Measurements from ENCODE around the gene VAV2. TPM values are rescaled to one million over a fixed set of nuclear protein-coding genes. Genes with fewer than 3 reads are reported as not detected.

Gene VAV2
- polyA plus RNA-seq, 1 of the 3 experiments (the other 2 are of a cell fraction) = 14.9 TPM

DNA sequence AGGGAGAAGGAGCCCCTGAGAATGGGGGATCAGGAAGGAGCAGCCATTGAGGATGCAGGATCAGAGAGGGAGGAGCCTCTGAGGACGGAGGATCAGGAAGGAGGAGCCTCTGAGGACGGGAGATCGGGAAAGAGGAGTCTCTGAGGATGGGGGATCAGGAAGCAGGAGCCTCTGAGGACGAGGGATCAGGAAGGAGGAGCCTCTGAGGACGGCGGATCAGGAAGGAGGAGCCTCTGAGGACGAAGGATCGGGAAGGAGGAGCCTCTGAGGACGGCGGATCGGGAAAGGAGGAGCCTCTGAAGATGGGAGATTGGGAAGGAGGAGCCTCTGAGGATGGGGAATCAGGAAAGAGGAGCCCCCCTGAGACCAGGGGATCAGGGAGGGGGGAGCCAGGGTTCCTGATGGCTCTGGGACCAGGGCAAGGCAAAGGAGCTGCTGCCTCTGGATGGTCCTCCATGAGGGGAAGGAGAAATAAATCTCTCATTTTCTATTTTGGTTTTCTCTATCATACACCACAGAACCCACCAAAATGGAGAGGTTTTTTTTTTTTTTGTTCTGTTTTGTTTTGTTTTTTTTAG, 231.3 kb downstream of the VAV2 start:
- Histone ChIP-seq H3K27me3 (ENCODE audit: insufficient read depth) (no peaks in the 10 kb centered on the region), H3K27ac (ENCODE audit: low read depth in 2 of 2, low read length in 1 of 2) (no peak overlapping the region), H2AFZ (ENCODE audit: low read depth) (no peak overlapping the region), H3K79me2 (ENCODE audit: insufficient read depth) (no peaks in the 10 kb centered on the region), H4K20me1 (ENCODE audit: insufficient read depth) (no peaks in the 10 kb centered on the region), H3K9me2 (no peaks in the 10 kb centered on the region), H3K4me1 (ENCODE audit: control insufficient read depth in 1 of 2, insufficient read depth in 2 of 2, low read depth in 1 of 2, low read length in 1 of 2) (no peaks in the 10 kb centered on the region), H3K9me3 (no peaks in the 10 kb centered on the region), H3K36me3 (replicated peaks in 1 of 2; ENCODE audit: control insufficient read depth in 1 of 2, insufficient read depth in 2 of 2, low read length in 1 of 2) (peaks cover 21 to 22% of the 10 kb centered on the region in 2 experiments), H3K9ac (no peak overlapping the region), H3F3A (replicated peaks; ENCODE audit: insufficient read depth) (peaks cover 4% of the 10 kb centered on the region), H3K4me2 (no peak overlapping the region), H3K4me3 (ENCODE audit: low read depth in 2 of 2, low read length in 1 of 2) (no peak overlapping the region)
- WGBS (ENCODE audit: low lambda C conversion rate) = 92% methylated on average over 11 of the region's 11 CpGs
- DNase-seq = no peak
- ChIA-PET CTCF (interaction anchor here (0.8 to 3.3 kb wide), 2 partner anchors 18 to 22 kb away, joined by 3 to 11 read pairs; no protein-coding TSS in a partner anchor), POLR2A (no interaction called here)
- TF ChIP-seq CHD2 (IDR thresholded peaks at IDR 0.05; ENCODE audit: low read length, partially characterized antibody) (no peak), FOXJ3 (CRISPR knock-in tag; IDR thresholded peaks at IDR 0.05) (no peak), YY1 (IDR thresholded peaks at IDR 0.05; ENCODE audit: low read depth) (no peak)
- TF ChIP-seq, protein P1, sequence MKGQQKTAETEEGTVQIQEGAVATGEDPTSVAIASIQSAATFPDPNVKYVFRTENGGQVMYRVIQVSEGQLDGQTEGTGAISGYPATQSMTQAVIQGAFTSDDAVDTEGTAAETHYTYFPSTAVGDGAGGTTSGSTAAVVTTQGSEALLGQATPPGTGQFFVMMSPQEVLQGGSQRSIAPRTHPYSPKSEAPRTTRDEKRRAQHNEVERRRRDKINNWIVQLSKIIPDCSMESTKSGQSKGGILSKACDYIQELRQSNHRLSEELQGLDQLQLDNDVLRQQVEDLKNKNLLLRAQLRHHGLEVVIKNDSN (IDR thresholded peaks at IDR 0.05; ENCODE audit: borderline replicate concordance, low read depth) = no peak
- TF ChIP-seq, protein P2, sequence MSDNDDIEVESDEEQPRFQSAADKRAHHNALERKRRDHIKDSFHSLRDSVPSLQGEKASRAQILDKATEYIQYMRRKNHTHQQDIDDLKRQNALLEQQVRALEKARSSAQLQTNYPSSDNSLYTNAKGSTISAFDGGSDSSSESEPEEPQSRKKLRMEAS (IDR thresholded peaks at IDR 0.05; ENCODE audit: low read depth) = no peak

DNA sequence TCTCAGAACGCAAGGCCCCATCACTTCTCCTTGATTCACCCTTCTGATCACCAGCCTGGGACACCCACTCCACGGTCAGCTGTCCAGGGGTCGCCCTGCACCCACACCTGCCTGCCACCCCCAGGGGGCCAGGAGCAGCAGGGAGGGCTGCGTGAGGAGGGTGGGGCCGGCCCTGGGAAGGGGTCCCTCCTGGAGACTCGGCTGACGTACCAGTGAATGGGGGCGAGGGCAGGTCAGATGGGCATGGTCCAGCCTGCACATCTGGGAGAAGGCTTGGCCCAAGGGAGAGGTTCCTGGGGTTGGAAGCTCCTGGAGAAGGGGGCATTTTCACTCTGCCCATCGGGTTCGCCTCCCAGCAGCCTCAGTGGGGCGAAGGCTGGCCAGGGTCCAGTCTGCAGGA, 232.2 kb downstream of the VAV2 start:
- no peak for DNase-seq
- H3K4me1 ChIP-seq (ENCODE audit: control insufficient read depth in 1 of 2, insufficient read depth in 2 of 2, low read depth in 1 of 2, low read length in 1 of 2) = no peaks in the 10 kb centered on the region; a peak in 1 of 4 replicates
- no peak overlapping the region for H2AFZ ChIP-seq (ENCODE audit: low read depth)
- H3K9ac ChIP-seq = no peak overlapping the region
- peaks cover 15 to 18% of the 10 kb centered on the region in 2 experiments for H3K36me3 ChIP-seq (replicated peaks in 1 of 2; ENCODE audit: control insufficient read depth in 1 of 2, insufficient read depth in 2 of 2, low read length in 1 of 2)
- H4K20me1 ChIP-seq (ENCODE audit: insufficient read depth) = no peaks in the 10 kb centered on the region
- ChIA-PET CTCF (interaction anchor here (1.6 to 3.3 kb wide), 3 partner anchors 17 to 235 kb away, joined by 6 to 19 read pairs (median 11); no protein-coding TSS in a partner anchor), POLR2A (no interaction called here)
- peaks cover 4% of the 10 kb centered on the region for H3F3A ChIP-seq (replicated peaks; ENCODE audit: insufficient read depth)
- 100% methylated on average over 3 of the region's 11 CpGs for WGBS (ENCODE audit: low lambda C conversion rate)
- H3K9me3 ChIP-seq = no peaks in the 10 kb centered on the region
- no peak overlapping the region for H3K4me3 ChIP-seq (ENCODE audit: low read depth in 2 of 2, low read length in 1 of 2)
- no peaks in the 10 kb centered on the region for H3K27me3 ChIP-seq (ENCODE audit: insufficient read depth)
- no peaks in the 10 kb centered on the region for H3K9me2 ChIP-seq
- H3K79me2 ChIP-seq (ENCODE audit: insufficient read depth) = no peaks in the 10 kb centered on the region
- H3K27ac ChIP-seq (ENCODE audit: low read depth in 2 of 2, low read length in 1 of 2) = no peak overlapping the region
- no peak overlapping the region for H3K4me2 ChIP-seq
- no peak for TF ChIP-seq TAF1 (IDR thresholded peaks at IDR 0.05; ENCODE audit: borderline replicate concordance, low read depth, low read length)
- TF ChIP-seq, protein P3, sequence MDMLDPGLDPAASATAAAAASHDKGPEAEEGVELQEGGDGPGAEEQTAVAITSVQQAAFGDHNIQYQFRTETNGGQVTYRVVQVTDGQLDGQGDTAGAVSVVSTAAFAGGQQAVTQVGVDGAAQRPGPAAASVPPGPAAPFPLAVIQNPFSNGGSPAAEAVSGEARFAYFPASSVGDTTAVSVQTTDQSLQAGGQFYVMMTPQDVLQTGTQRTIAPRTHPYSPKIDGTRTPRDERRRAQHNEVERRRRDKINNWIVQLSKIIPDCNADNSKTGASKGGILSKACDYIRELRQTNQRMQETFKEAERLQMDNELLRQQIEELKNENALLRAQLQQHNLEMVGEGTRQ (IDR thresholded peaks at IDR 0.05; ENCODE audit: borderline replicate concordance, low read depth, low read length) = no peak
- TF ChIP-seq, protein P4, sequence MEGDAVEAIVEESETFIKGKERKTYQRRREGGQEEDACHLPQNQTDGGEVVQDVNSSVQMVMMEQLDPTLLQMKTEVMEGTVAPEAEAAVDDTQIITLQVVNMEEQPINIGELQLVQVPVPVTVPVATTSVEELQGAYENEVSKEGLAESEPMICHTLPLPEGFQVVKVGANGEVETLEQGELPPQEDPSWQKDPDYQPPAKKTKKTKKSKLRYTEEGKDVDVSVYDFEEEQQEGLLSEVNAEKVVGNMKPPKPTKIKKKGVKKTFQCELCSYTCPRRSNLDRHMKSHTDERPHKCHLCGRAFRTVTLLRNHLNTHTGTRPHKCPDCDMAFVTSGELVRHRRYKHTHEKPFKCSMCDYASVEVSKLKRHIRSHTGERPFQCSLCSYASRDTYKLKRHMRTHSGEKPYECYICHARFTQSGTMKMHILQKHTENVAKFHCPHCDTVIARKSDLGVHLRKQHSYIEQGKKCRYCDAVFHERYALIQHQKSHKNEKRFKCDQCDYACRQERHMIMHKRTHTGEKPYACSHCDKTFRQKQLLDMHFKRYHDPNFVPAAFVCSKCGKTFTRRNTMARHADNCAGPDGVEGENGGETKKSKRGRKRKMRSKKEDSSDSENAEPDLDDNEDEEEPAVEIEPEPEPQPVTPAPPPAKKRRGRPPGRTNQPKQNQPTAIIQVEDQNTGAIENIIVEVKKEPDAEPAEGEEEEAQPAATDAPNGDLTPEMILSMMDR (IDR thresholded peaks at IDR 0.05) = no peak
- TF ChIP-seq POLR2AphosphoS5 (IDR thresholded peaks at IDR 0.05; ENCODE audit: low read depth, low read length) = no peak
- TF ChIP-seq MEF2A (IDR thresholded peaks at IDR 0.05; ENCODE audit: borderline replicate concordance, low read depth) = no peak
- TF ChIP-seq FOXM1 (IDR thresholded peaks at IDR 0.05; ENCODE audit: low read depth) = no peak
- TF ChIP-seq SIN3A (IDR thresholded peaks at IDR 0.05; ENCODE audit: borderline replicate concordance, low read depth, low read length) = no peak
- TF ChIP-seq CHD2 (IDR thresholded peaks at IDR 0.05; ENCODE audit: low read length, partially characterized antibody) = no peak
- no peak for TF ChIP-seq SMC3 (IDR thresholded peaks at IDR 0.05; ENCODE audit: low read depth, low read length)
- no peak for TF ChIP-seq RXRA (IDR thresholded peaks at IDR 0.05; ENCODE audit: borderline replicate concordance, low read depth)
- TF ChIP-seq JUND (IDR thresholded peaks at IDR 0.05) = no peak
- no peak for TF ChIP-seq NFIC (IDR thresholded peaks at IDR 0.05; ENCODE audit: borderline replicate concordance)
- TF ChIP-seq, protein P5, sequence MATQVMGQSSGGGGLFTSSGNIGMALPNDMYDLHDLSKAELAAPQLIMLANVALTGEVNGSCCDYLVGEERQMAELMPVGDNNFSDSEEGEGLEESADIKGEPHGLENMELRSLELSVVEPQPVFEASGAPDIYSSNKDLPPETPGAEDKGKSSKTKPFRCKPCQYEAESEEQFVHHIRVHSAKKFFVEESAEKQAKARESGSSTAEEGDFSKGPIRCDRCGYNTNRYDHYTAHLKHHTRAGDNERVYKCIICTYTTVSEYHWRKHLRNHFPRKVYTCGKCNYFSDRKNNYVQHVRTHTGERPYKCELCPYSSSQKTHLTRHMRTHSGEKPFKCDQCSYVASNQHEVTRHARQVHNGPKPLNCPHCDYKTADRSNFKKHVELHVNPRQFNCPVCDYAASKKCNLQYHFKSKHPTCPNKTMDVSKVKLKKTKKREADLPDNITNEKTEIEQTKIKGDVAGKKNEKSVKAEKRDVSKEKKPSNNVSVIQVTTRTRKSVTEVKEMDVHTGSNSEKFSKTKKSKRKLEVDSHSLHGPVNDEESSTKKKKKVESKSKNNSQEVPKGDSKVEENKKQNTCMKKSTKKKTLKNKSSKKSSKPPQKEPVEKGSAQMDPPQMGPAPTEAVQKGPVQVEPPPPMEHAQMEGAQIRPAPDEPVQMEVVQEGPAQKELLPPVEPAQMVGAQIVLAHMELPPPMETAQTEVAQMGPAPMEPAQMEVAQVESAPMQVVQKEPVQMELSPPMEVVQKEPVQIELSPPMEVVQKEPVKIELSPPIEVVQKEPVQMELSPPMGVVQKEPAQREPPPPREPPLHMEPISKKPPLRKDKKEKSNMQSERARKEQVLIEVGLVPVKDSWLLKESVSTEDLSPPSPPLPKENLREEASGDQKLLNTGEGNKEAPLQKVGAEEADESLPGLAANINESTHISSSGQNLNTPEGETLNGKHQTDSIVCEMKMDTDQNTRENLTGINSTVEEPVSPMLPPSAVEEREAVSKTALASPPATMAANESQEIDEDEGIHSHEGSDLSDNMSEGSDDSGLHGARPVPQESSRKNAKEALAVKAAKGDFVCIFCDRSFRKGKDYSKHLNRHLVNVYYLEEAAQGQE (IDR thresholded peaks at IDR 0.05; ENCODE audit: low read depth, low read length) = no peak
- TF ChIP-seq, protein P6, sequence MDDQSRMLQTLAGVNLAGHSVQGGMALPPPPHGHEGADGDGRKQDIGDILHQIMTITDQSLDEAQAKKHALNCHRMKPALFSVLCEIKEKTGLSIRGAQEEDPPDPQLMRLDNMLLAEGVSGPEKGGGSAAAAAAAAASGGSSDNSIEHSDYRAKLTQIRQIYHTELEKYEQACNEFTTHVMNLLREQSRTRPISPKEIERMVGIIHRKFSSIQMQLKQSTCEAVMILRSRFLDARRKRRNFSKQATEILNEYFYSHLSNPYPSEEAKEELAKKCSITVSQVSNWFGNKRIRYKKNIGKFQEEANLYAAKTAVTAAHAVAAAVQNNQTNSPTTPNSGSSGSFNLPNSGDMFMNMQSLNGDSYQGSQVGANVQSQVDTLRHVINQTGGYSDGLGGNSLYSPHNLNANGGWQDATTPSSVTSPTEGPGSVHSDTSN (IDR thresholded peaks at IDR 0.05) = no peak
- TF ChIP-seq GABPA (IDR thresholded peaks at IDR 0.05; ENCODE audit: low read depth) = no peak
- TF ChIP-seq RFX5 (IDR thresholded peaks at IDR 0.05; ENCODE audit: low read length) = no peak

Measured in SK-N-SH (cell line).